ENCODE measurements around the gene ZNF697. TPM values are rescaled to one million over a fixed set of nuclear protein-coding genes. Genes with fewer than 3 reads are reported as not detected.
A peak's percentile ranks its signal among the peaks of the same experiment; 100 is the strongest.

ZNF697 gene
- total and polyA plus RNA-seq, 9 of the 15 experiments (the other 6 are each of a cell fraction or from before 2014, with no cell fraction given): 2.1 to 13.6 (median 8.3) TPM

GRCh38 chr1:119662034-119662437, 14.0 kb upstream of the ZNF697 start:
- H4K20me1 ChIP-seq (replicated peaks; ENCODE audit: control insufficient read depth, insufficient read depth, low read length): no peaks in the 10 kb centered on the region
- no peaks in the 10 kb centered on the region for H3K9me3 ChIP-seq (replicated peaks; ENCODE audit: control insufficient read depth, insufficient read depth, low read depth, low read length)
- no peak overlapping the region for H2AFZ ChIP-seq (ENCODE audit: low read depth, low read length)
- ChIA-PET CTCF (ENCODE audit: low intra/inter-chr PET ratio) (interaction anchor here (1.0 to 7.7 kb wide), 2 partner anchors 49 to 105 kb away, joined by 3 to 87 read pairs; no protein-coding TSS in a partner anchor), POLR2A (interaction anchor here (0.6 to 1.2 kb wide), 5 partner anchors 13 to 205 kb away, joined by 3 to 6 read pairs (median 3); partner anchors contain the start of gene ZNF697)
- BruUV-seq (replicated peaks): no TSS peak
- H3K4me3 ChIP-seq: no peak overlapping the region
- FAIRE-seq: no peak
- no peak overlapping the region for H3K9ac ChIP-seq (ENCODE audit: insufficient read depth in 1 of 2, low read depth in 2 of 2, low read length in 2 of 2)
- 0% methylated on average over 3 of the region's 3 CpGs for WGBS (ENCODE audit: insufficient coverage, low coverage, missing lambda C conversion rate)
- DNase-seq (ENCODE audit: extremely low read depth in 1 of 4, low spot score in 3 of 4): peak in 1 of 4 experiments; percentile 28
- H3K27me3 ChIP-seq (ENCODE audit: control insufficient read depth in 2 of 2, insufficient read depth in 2 of 2, low read length in 2 of 2): peaks cover 4 to 7% of the 10 kb centered on the region in 2 experiments; a peak in 2 of 5 replicates
- no peak for TF ChIP-seq MEF2D (tag; conservative IDR thresholded peaks at IDR 0.05; ENCODE audit: low read depth)
- 0 out of 2 replicates have a peak, but pooled peaks have one; percentile 16 for TF ChIP-seq HMBOX1 (IDR thresholded peaks at IDR 0.05)
- in situ Hi-C loops (cut with MboI): no loop called here
- H3K4me2 ChIP-seq (ENCODE audit: insufficient read depth, low read length): no peak overlapping the region
- H3K4me1 ChIP-seq (replicated peaks in 1 of 2; ENCODE audit: control insufficient read depth in 2 of 2, insufficient read depth in 2 of 2, low read length in 2 of 2): peaks cover 0 to 13% of the 10 kb centered on the region in 2 experiments; a peak in 3 of 5 replicates
- ATAC-seq: peak; percentile 24; the same call in 1 of the 3 replicates
- H3K27ac ChIP-seq (ENCODE audit: extremely low read depth, low read depth, low read length): no peak overlapping the region
- no peaks in the 10 kb centered on the region for H3K79me2 ChIP-seq (ENCODE audit: control insufficient read depth, insufficient read depth, low read length)
- intact Hi-C loops (cut with micrococcal nuclease): no loop called here
- no peaks in the 10 kb centered on the region for H3K36me3 ChIP-seq (ENCODE audit: control insufficient read depth, insufficient read depth, low read length)
- no peaks in the 10 kb centered on the region for H3K9me1 ChIP-seq (ENCODE audit: control insufficient read depth, insufficient read depth, low read length)
